ENCODE results near the gene KCNH4. TPM values are rescaled to one million over a fixed set of nuclear protein-coding genes. Genes with fewer than 3 reads are reported as not detected.

KCNH4 gene
- total RNA-seq, 6 experiments from 2014 or later: 0.11 TPM; not detected in 5

- Histone ChIP-seq H3K4me3 (no peak overlapping the region), H3K36me3 (peaks cover 0 to 10% (median 0%) of the 10 kb centered on the region in 4 donors), H3K27ac (no peak overlapping the region), H3K4me1 (peaks cover 0 to 42% (median 19%) of the 10 kb centered on the region in 4 donors), H3K27me3 (no peaks in the 10 kb centered on the region), H3K9me3 (no peaks in the 10 kb centered on the region)
- DNase-seq: no peak
- intact Hi-C loops (cut with DNase I): no loop called here
- WGBS (ENCODE audit: insufficient coverage, low coverage, low lambda C conversion rate, missing lambda C conversion rate): 90% methylated on average over 2 of the region's 7 CpGs
- no peak for TF ChIP-seq POLR2A (IDR thresholded peaks at IDR 0.05)
- TF ChIP-seq, protein P1, sequence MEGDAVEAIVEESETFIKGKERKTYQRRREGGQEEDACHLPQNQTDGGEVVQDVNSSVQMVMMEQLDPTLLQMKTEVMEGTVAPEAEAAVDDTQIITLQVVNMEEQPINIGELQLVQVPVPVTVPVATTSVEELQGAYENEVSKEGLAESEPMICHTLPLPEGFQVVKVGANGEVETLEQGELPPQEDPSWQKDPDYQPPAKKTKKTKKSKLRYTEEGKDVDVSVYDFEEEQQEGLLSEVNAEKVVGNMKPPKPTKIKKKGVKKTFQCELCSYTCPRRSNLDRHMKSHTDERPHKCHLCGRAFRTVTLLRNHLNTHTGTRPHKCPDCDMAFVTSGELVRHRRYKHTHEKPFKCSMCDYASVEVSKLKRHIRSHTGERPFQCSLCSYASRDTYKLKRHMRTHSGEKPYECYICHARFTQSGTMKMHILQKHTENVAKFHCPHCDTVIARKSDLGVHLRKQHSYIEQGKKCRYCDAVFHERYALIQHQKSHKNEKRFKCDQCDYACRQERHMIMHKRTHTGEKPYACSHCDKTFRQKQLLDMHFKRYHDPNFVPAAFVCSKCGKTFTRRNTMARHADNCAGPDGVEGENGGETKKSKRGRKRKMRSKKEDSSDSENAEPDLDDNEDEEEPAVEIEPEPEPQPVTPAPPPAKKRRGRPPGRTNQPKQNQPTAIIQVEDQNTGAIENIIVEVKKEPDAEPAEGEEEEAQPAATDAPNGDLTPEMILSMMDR (IDR thresholded peaks at IDR 0.05): no peak
- ATAC-seq: no peak
These were observed 42.0 kb downstream of the KCNH4 start for GRCh38 chr17:42138749-42139492.

DNA sequence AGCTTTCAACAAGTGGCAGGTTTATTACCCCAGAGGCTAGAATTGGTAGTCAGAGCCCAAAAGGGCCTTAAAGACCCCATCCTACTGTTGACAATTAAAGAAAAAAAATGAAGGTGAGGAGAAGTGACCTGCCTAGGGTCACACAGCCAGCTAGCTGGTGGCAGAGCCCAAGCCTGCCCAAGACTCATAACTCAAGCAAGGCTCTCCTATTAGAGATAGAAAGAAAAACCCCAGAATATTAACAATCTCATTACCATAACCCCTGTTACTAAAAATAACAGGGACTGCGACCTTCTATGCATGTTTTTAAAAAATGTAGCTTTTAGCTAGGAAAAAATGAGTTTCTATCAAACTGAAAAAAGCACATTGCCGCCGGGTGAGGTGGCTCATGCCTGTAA is 44.3 kb downstream of the KCNH4 start:
- H3K27ac ChIP-seq: peak overlapping the region; percentile 44 to 93 (median 74)
- intact Hi-C loops (cut with DNase I): no loop called here

GRCh38 chr17:42135664-42136653 is 45.0 kb downstream of the KCNH4 start:
- H3K9me3 ChIP-seq: no peaks in the 10 kb centered on the region
- intact Hi-C loops (cut with DNase I): no loop called here
- H3K27ac ChIP-seq: peak overlapping the region; percentile 44 to 93 (median 74)
- ATAC-seq (peak; percentile 93 to 95 (median 94)), DNase-seq (peak; percentile 89 to 92 (median 91))
- peaks cover 0 to 62% (median 22%) of the 10 kb centered on the region in 4 donors for H3K4me1 ChIP-seq
- TF ChIP-seq POLR2A (IDR thresholded peaks at IDR 0.05): peak; percentile 52
- TF ChIP-seq, protein P1 (IDR thresholded peaks at IDR 0.05): no peak
- peaks cover 0 to 4% (median 0%) of the 10 kb centered on the region in 4 donors for H3K36me3 ChIP-seq
- H3K4me3 ChIP-seq: peak overlapping the region; percentile 5 to 35 (median 9)
- 13% methylated on average over 11 of the region's 15 CpGs for WGBS (ENCODE audit: insufficient coverage, low coverage, low lambda C conversion rate, missing lambda C conversion rate)
- H3K27me3 ChIP-seq: no peaks in the 10 kb centered on the region

More for the DNA sequence above, 44.3 kb downstream of the KCNH4 start:
- Histone ChIP-seq H3K36me3 (peaks cover 0 to 8% (median 0%) of the 10 kb centered on the region in 4 donors), H3K4me3 (peak overlapping the region in 2 of 3 donors; percentile 5 to 35), H3K27me3 (no peaks in the 10 kb centered on the region), H3K9me3 (no peaks in the 10 kb centered on the region), H3K4me1 (peaks cover 0 to 63% (median 22%) of the 10 kb centered on the region in 4 donors)
- TF ChIP-seq, protein P1 (IDR thresholded peaks at IDR 0.05): no peak
- TF ChIP-seq POLR2A (IDR thresholded peaks at IDR 0.05): no peak
- 76% methylated on average over 3 of the region's 3 CpGs for WGBS (ENCODE audit: insufficient coverage, low coverage, low lambda C conversion rate, missing lambda C conversion rate)
- no peak for DNase-seq
- no peak for ATAC-seq

DNA sequence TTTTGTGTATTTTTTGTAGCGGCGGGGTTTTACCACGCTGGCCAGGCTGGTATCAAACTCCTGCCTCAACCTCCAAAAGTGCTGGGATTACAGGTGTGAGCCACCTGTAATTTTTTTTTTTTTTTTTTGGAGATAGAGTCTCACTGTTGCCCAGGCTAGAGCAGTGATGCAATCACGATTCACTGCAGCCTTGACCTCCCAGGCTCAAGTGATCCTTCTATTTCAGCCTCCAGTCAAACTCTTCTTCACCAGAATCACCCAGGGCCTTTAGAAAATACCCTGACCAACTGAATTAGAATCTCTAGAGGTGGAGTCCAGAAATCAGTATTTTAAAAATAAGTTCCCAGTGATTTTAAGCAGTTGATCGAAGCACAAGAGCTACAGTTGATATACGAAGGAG is 45.8 kb downstream of the KCNH4 start:
- Histone ChIP-seq H3K4me3 (peak overlapping the region in 1 of 3 donors; percentile 9), H3K27ac (peak overlapping the region; percentile 44 to 93 (median 74)), H3K4me1 (peaks cover 0 to 62% (median 22%) of the 10 kb centered on the region in 4 donors), H3K36me3 (peaks cover 0 to 2% (median under 1%) of the 10 kb centered on the region in 4 donors), H3K27me3 (no peaks in the 10 kb centered on the region), H3K9me3 (no peaks in the 10 kb centered on the region)
- intact Hi-C loops (cut with DNase I): no loop called here
- ATAC-seq (no peak), DNase-seq (no peak)
- TF ChIP-seq, protein P1 (IDR thresholded peaks at IDR 0.05): no peak
- no peak for TF ChIP-seq POLR2A (IDR thresholded peaks at IDR 0.05)
- 62% methylated on average over 6 of the region's 6 CpGs for WGBS (ENCODE audit: insufficient coverage, low coverage, low lambda C conversion rate, missing lambda C conversion rate)
